ENCODE results near the gene TOMM7. TPM values are rescaled to one million over a fixed set of nuclear protein-coding genes. Genes with fewer than 3 reads are reported as not detected.
A peak's percentile ranks its signal among the peaks of the same experiment; 100 is the strongest.

The TOMM7 gene
- total RNA-seq, 1 donor from 2014 or later = 376 TPM

GRCh38 chr7:22845221-22845834 lies 22.7 kb upstream of the TOMM7 start:
- Histone ChIP-seq H3K4me3 (no peak overlapping the region), H3K9me3 (no peaks in the 10 kb centered on the region), H3K36me3 (no peaks in the 10 kb centered on the region), H3K27ac (no peak overlapping the region), H3K27me3 (ENCODE audit: low read depth) (no peaks in the 10 kb centered on the region), H3K4me1 (no peaks in the 10 kb centered on the region)
- peak in 1 of 2 donors; percentile 21 for ATAC-seq
- TF ChIP-seq CTCF (IDR thresholded peaks at IDR 0.05) = no peak
- intact Hi-C loops (cut with DNase I) = no loop called here
- DNase-seq = no peak

GRCh38 chr7:22843681-22844309 lies 21.1 kb upstream of the TOMM7 start:
- intact Hi-C loops (cut with DNase I) = no loop called here
- no peaks in the 10 kb centered on the region for H3K4me1 ChIP-seq
- no peak for ATAC-seq
- TF ChIP-seq CTCF (IDR thresholded peaks at IDR 0.05) = no peak
- H3K4me3 ChIP-seq = no peak overlapping the region
- no peaks in the 10 kb centered on the region for H3K27me3 ChIP-seq (ENCODE audit: low read depth)
- no peak for DNase-seq
- H3K9me3 ChIP-seq = no peaks in the 10 kb centered on the region
- no peaks in the 10 kb centered on the region for H3K36me3 ChIP-seq
- H3K27ac ChIP-seq = no peak overlapping the region

- TF ChIP-seq CTCF (IDR thresholded peaks at IDR 0.05) = no peak
- no peak overlapping the region for H3K4me3 ChIP-seq
- no peak for ATAC-seq
- H3K27me3 ChIP-seq (ENCODE audit: low read depth) = no peaks in the 10 kb centered on the region
- H3K36me3 ChIP-seq = no peaks in the 10 kb centered on the region
- H3K27ac ChIP-seq = no peak overlapping the region
- intact Hi-C loops (cut with DNase I) = no loop called here
- DNase-seq = no peak
- no peaks in the 10 kb centered on the region for H3K9me3 ChIP-seq
- no peaks in the 10 kb centered on the region for H3K4me1 ChIP-seq
Observed at GRCh38 chr7:22842973-22843372, 20.3 kb upstream of the TOMM7 start.

- H3K9me3 ChIP-seq = no peaks in the 10 kb centered on the region
- H3K4me1 ChIP-seq = no peaks in the 10 kb centered on the region
- no peaks in the 10 kb centered on the region for H3K27me3 ChIP-seq (ENCODE audit: low read depth)
- intact Hi-C loops (cut with DNase I) = no loop called here
- ATAC-seq = no peak
- no peak for TF ChIP-seq CTCF (IDR thresholded peaks at IDR 0.05)
- no peaks in the 10 kb centered on the region for H3K36me3 ChIP-seq
- DNase-seq = no peak
- H3K4me3 ChIP-seq = no peak overlapping the region
- H3K27ac ChIP-seq = no peak overlapping the region
Observed at GRCh38 chr7:22842383-22842941, 19.8 kb upstream of the TOMM7 start.

GRCh38 chr7:22841954-22842353 lies 19.3 kb upstream of the TOMM7 start:
- H3K27ac ChIP-seq = no peak overlapping the region
- DNase-seq = no peak
- no peaks in the 10 kb centered on the region for H3K9me3 ChIP-seq
- no peaks in the 10 kb centered on the region for H3K4me1 ChIP-seq
- H3K4me3 ChIP-seq = no peak overlapping the region
- no peak for TF ChIP-seq CTCF (IDR thresholded peaks at IDR 0.05)
- intact Hi-C loops (cut with DNase I) = no loop called here
- ATAC-seq = no peak
- H3K27me3 ChIP-seq (ENCODE audit: low read depth) = no peaks in the 10 kb centered on the region
- no peaks in the 10 kb centered on the region for H3K36me3 ChIP-seq
